HCT116 (cell line): ENCODE measurements around the gene SCGB2A2. TPM values are rescaled to one million over a fixed set of nuclear protein-coding genes. Genes with fewer than 3 reads are reported as not detected.
A peak's percentile ranks its signal among the peaks of the same experiment; 100 is the strongest.

ENCODE experiments used
- ATAC-seq: fragments of 200-7000 bp; cut with Tn5 transposase; 2 replicates; pipeline ENCODE4 v1.9.1; 2020; ENCODE audit warnings: mild to moderate bottlenecking, moderate library complexity
- BruUV-seq: library from RNA; stranded (reverse); fragments of 400-500 nt; replicated peaks from 2 replicates; lab custom pipeline; 2021; lab: Mats Ljungman, UMichigan
- CTCF ChIA-PET: fragments of 300-600 bp; sonication (Branson Sonifier 250); formaldehyde crosslinking; loops from one replicate; lab custom pipeline; 2021; ENCODE audit warnings: antibody characterized with exemption; lab: Charles Lee
- POLR2A ChIA-PET: fragments of 300-600, 350-600 bp; sonication (Branson Sonifier 250); formaldehyde crosslinking; loops from one replicate; lab custom pipeline; 2021; ENCODE audit warnings: antibody characterized with exemption; lab: Charles Lee
- RAD21 ChIA-PET, 2 experiments: fragments of 300-600 bp; sonication (Branson Sonifier 250); formaldehyde crosslinking; loops; one replicate each; lab custom pipeline; 2023; ENCODE audit warnings: low total read pairs in 2 of 2; ENCODE audit not compliant: uncharacterized antibody in 2 of 2, unreplicated experiment in 2 of 2, low non-redundant PET in 1 of 2; lab: Charles Lee
- DNase-seq: peaks from one replicate; pipeline ENCODE4 v3.0.0-alpha.2; 2010; ENCODE audit warnings: low read depth, low spot score
- H2AFZ ChIP-seq: fragments of 200-600 bp; shearing (Covaris generic), sonication (generic); 2 replicates; pipeline ENCODE4 v1.6.1; 2017; ENCODE audit warnings: low read depth, mixed run types, mixed read lengths, antibody characterized with exemption, low read length; ENCODE audit not compliant: poor library complexity, severe bottlenecking
- H3K27ac ChIP-seq: 2 replicates; pipeline ENCODE4 v1.5.1; 2012; ENCODE audit warnings: low read depth, low read length
- H3K27me3 ChIP-seq: fragments of 200-600 bp; sonication (generic); 2 replicates; pipeline ENCODE4 v1.6.1; 2016; ENCODE audit warnings: mixed run types, low read length, mixed read lengths; ENCODE audit not compliant: insufficient read depth
- H3K36me3 ChIP-seq, 2 experiments: fragments of 200-500 bp in 1 of 2; fragments of 200-600 bp in 1 of 2; sonication (Bioruptor generic) in 1 of 2; sonication (generic) in 1 of 2; 2 replicates each; pipeline versions ENCODE4 v1.5.1 to v1.6.1; 2014 to 2016; ENCODE audit warnings: low read length in 2 of 2, inconsistent platforms in 1 of 2, mixed read lengths in 1 of 2, mixed run types in 1 of 2; ENCODE audit not compliant: insufficient read depth in 2 of 2, control insufficient read depth in 1 of 2
- H3K4me1 ChIP-seq, 2 experiments: fragments of 200-600 bp in 1 of 2; sonication (generic) in 1 of 2; 2 replicates each; pipeline versions ENCODE4 v1.5.1 to v1.6.1; 2012 to 2017; ENCODE audit warnings: low read length in 2 of 2, inconsistent platforms in 1 of 2, mild to moderate bottlenecking in 1 of 2, mixed read lengths in 1 of 2, mixed run types in 1 of 2, moderate library complexity in 1 of 2; ENCODE audit not compliant: insufficient read depth in 2 of 2, control insufficient read depth in 1 of 2
- H3K4me2 ChIP-seq: fragments of 200-600 bp; sonication (generic); 2 replicates; pipeline ENCODE4 v1.6.1; 2017; ENCODE audit warnings: mixed run types, low read length, mixed read lengths
- H3K4me3 ChIP-seq, 2 experiments: fragments of 200-600 bp in 1 of 2; sonication (generic) in 1 of 2; replicated peaks in 1 of 2; 2 replicates each; pipeline ENCODE4 v1.5.1; 2011 to 2016; ENCODE audit warnings: low read length in 2 of 2, control low read depth in 1 of 2, low read depth in 1 of 2, mild to moderate bottlenecking in 1 of 2, mixed read lengths in 1 of 2, mixed run types in 1 of 2
- H3K79me2 ChIP-seq: fragments of 200-600 bp; sonication (generic); 2 replicates; pipeline ENCODE4 v1.6.1; 2017; ENCODE audit warnings: mild to moderate bottlenecking, mixed run types, low read length, moderate library complexity, mixed read lengths; ENCODE audit not compliant: insufficient read depth
- H3K9ac ChIP-seq: fragments of 200-600 bp; sonication (generic); 2 replicates; pipeline ENCODE4 v1.6.1; 2016; ENCODE audit warnings: low read length, mixed read lengths
- H3K9me2 ChIP-seq: fragments of 200-600 bp; sonication (generic), shearing (Covaris generic); 2 replicates; pipeline ENCODE4 v1.6.1; 2017; ENCODE audit warnings: mixed run types, mild to moderate bottlenecking, moderate library complexity; ENCODE audit not compliant: insufficient read depth
- H3K9me3 ChIP-seq, 2 experiments: fragments of 200-500 bp in 1 of 2; fragments of 200-600 bp in 1 of 2; sonication (Bioruptor generic) in 1 of 2; sonication (generic) in 1 of 2; 2 replicates each; pipeline ENCODE4 v1.6.1; 2014 to 2017; ENCODE audit warnings: low read length in 2 of 2, mixed read lengths in 2 of 2, inconsistent platforms in 1 of 2, low read depth in 1 of 2, mild to moderate bottlenecking in 1 of 2, mixed run types in 1 of 2, moderate library complexity in 1 of 2; ENCODE audit not compliant: control insufficient read depth in 1 of 2, insufficient read depth in 1 of 2
- H4K20me1 ChIP-seq: fragments of 200-600 bp; sonication (generic), shearing (Covaris generic); 2 replicates; pipeline ENCODE4 v1.6.1; 2017; ENCODE audit warnings: mixed run types, mild to moderate bottlenecking, moderate library complexity; ENCODE audit not compliant: insufficient read depth
- CEBPB ChIP-seq: IDR thresholded peaks from 2 replicates; pipeline ENCODE4 v1.6.1; 2012; ENCODE audit warnings: low read depth
- EGR1 ChIP-seq: IDR thresholded peaks from 2 replicates; pipeline ENCODE4 v1.6.1; 2012; ENCODE audit warnings: low read depth
- ELF1 ChIP-seq: IDR thresholded peaks from 2 replicates; pipeline ENCODE4 v1.6.1; 2012; ENCODE audit warnings: low read depth, borderline replicate concordance
- FOSL1 ChIP-seq: IDR thresholded peaks from 2 replicates; pipeline ENCODE4 v1.6.1; 2012; ENCODE audit warnings: low read depth
- POLR2A ChIP-seq: IDR thresholded peaks from 2 replicates; pipeline ENCODE4 v1.7.0; 2011; ENCODE audit warnings: borderline replicate concordance; ENCODE audit not compliant: insufficient read depth, insufficient read length; ENCODE audit errors: extremely low read depth
- REST ChIP-seq: IDR thresholded peaks from 2 replicates; pipeline ENCODE4 v1.6.1; 2012; ENCODE audit warnings: low read depth
- SRF ChIP-seq: IDR thresholded peaks from 2 replicates; pipeline ENCODE4 v1.6.1; 2012; ENCODE audit warnings: low read depth
- ZFX ChIP-seq: fragments of 450-650 bp; IDR thresholded peaks from 2 replicates; pipeline ENCODE4 v1.6.1; 2017
- intact Hi-C: fragments of 100-400 bp; cut with micrococcal nuclease; formaldehyde crosslinking; loops from 2 replicates; pipeline ENCODE4 v1.10.0; 2022
- total RNA-seq: library from RNA; stranded (reverse); gene quantifications from one replicate; pipeline ENCODE4 v1.2.1, GENCODE V29; 2021; ENCODE audit not compliant: unreplicated experiment

The SCGB2A2 gene
- total RNA-seq, 1 experiment from 2014 or later = not detected

DNA sequence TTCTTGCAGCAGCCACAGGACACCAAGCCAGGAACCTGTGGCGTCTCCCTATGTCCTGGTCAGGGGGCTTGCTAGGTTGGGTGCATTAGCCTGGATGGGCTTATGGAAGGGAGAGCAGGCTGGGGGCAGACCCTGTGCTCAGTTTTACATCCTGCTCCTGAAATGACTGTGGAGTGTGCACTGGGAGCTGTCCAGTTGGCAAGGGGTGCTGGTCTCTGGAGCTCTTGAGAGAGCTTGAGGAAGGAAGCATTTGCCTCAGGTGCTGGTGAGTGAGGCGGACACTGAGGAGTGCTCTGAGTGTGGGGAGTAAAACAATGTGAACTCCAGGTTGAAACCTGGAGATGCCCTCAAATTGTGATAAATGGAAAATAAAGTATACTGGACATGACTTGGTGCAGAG lies 25.5 kb downstream of the SCGB2A2 start:
- BruUV-seq = no TSS peak
- POLR2A ChIA-PET = no interaction called here
- no peak overlapping the region for H3K4me2 ChIP-seq
- CTCF ChIA-PET = no interaction called here
- H3K27me3 ChIP-seq = peaks cover 35% of the 10 kb centered on the region; the same call in 1 of the 2 replicates
- intact Hi-C loops = no loop called here
- TF ChIP-seq SRF (no peak), REST (peak; percentile 76), ELF1 (no peak)
- RAD21 ChIA-PET = no interaction called here
- no peak overlapping the region for H3K9ac ChIP-seq
- no peaks in the 10 kb centered on the region for H3K9me3 ChIP-seq
- no peak overlapping the region for H3K27ac ChIP-seq
- H4K20me1 ChIP-seq = no peaks in the 10 kb centered on the region
- no peaks in the 10 kb centered on the region for H3K4me1 ChIP-seq
- no peaks in the 10 kb centered on the region for H3K79me2 ChIP-seq
- H3K4me3 ChIP-seq = no peak overlapping the region
- H3K36me3 ChIP-seq = no peaks in the 10 kb centered on the region
- no peak overlapping the region for H2AFZ ChIP-seq
- no peak for ATAC-seq
- no peak for DNase-seq
- no peaks in the 10 kb centered on the region for H3K9me2 ChIP-seq

DNA sequence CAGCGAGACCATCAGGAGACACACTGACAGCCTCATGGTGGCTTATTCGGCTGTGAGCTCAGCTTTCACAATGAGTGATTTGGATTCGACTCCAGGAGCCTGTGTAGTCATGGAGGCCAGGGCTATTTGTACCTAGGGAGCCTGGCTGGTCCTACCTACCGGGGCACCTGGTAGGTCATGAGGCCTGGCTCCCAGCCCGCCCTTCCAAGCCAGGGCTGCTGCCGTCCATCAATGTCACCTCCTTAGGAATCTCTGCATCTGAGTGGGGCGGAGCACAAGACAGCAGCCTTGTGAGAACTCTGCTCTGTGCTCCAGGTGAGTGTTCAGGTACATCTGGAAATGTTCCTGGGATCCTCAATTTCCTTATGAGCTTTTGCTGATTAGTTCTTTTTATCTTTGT lies 29.0 kb downstream of the SCGB2A2 start, which contains the start of gene SCGB1D4:
TSS of gene SCGB1D4 (minus strand) at position 101 of the 400 bp plus-strand sequence. CDS start at position 36, 65 bp downstream.
- TF ChIP-seq POLR2A = no peak
- no peak for TF ChIP-seq FOSL1
- no peak for TF ChIP-seq ZFX
- no peak for TF ChIP-seq EGR1
- no peak for TF ChIP-seq CEBPB
- TF ChIP-seq, all 23 proteins: peak for 0

More for the DNA sequence above, 29.0 kb downstream of the SCGB2A2 start, which contains the start of gene SCGB1D4:
- H3K27me3 ChIP-seq = peaks cover 52% of the 10 kb centered on the region
- no peak for DNase-seq
- CTCF ChIA-PET = no interaction called here
- POLR2A ChIA-PET = no interaction called here
- H3K4me2 ChIP-seq = no peak within 1 kb of the TSS
- RAD21 ChIA-PET = no interaction called here
- no peaks in the 10 kb centered on the region for H4K20me1 ChIP-seq
- H3K79me2 ChIP-seq = no peaks in the 10 kb centered on the region
- H3K27ac ChIP-seq = no peak within 1 kb of the TSS
- H3K9me2 ChIP-seq = no peaks in the 10 kb centered on the region
- ATAC-seq = no peak
- no peak within 1 kb of the TSS for H3K9ac ChIP-seq
- H2AFZ ChIP-seq = no peak within 1 kb of the TSS
- BruUV-seq = no TSS peak
- H3K36me3 ChIP-seq = no peaks in the 10 kb centered on the region
- no peak within 1 kb of the TSS for H3K4me3 ChIP-seq
- no peaks in the 10 kb centered on the region for H3K4me1 ChIP-seq
- no peaks in the 10 kb centered on the region for H3K9me3 ChIP-seq
- intact Hi-C loops = no loop called here
